Measurements from ENCODE around the gene PRPSAP1. TPM values are rescaled to one million over a fixed set of nuclear protein-coding genes. Genes with fewer than 3 reads are reported as not detected.
"Not testable (repeated sequence)": the region's sequence is repeated elsewhere in the genome, so short reads cannot be mapped to it uniquely, and the experiment has no call there.

The PRPSAP1 gene
- total and polyA plus RNA-seq, 7 donors, result 34.7 to 70.3 (median 40.7) TPM

DNA sequence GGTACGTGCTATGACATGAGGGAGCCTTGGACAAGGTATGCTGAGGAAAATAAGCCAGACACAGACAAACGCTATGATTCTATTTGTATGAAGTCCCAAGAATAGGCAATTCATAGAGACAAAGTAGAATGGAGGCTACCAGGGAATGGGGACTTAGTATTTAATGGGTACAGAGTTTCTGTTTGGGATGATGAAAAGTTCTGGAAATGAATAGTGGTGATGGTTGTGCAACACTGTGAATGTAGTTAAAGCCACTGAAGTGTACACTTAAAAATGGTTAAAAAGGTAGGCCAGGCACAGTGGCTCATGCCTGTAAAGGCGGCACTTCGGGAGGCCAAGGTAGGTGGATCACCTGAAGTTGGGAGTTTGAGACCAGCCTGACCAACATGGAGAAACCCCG is 3.3 kb downstream of the PRPSAP1 start:
- Histone ChIP-seq H3K27ac (no peak overlapping the region), H3K36me3 (peaks cover 11 to 28% (median 17%) of the 10 kb centered on the region in 4 donors), H3K4me3 (no peak overlapping the region), H3K4me1 (peaks cover 3 to 21% (median 18%) of the 10 kb centered on the region in 4 donors), H3K27me3 (no peaks in the 10 kb centered on the region), H3K9me3 (no peaks in the 10 kb centered on the region)
- intact Hi-C loops (cut with DNase I), result no loop called here
- TF ChIP-seq POLR2A (IDR thresholded peaks at IDR 0.05), result no peak
- no peak for TF ChIP-seq EP300 (IDR thresholded peaks at IDR 0.05)
- TF ChIP-seq POLR2AphosphoS5 (IDR thresholded peaks at IDR 0.05), result no peak
- TF ChIP-seq, protein P1, sequence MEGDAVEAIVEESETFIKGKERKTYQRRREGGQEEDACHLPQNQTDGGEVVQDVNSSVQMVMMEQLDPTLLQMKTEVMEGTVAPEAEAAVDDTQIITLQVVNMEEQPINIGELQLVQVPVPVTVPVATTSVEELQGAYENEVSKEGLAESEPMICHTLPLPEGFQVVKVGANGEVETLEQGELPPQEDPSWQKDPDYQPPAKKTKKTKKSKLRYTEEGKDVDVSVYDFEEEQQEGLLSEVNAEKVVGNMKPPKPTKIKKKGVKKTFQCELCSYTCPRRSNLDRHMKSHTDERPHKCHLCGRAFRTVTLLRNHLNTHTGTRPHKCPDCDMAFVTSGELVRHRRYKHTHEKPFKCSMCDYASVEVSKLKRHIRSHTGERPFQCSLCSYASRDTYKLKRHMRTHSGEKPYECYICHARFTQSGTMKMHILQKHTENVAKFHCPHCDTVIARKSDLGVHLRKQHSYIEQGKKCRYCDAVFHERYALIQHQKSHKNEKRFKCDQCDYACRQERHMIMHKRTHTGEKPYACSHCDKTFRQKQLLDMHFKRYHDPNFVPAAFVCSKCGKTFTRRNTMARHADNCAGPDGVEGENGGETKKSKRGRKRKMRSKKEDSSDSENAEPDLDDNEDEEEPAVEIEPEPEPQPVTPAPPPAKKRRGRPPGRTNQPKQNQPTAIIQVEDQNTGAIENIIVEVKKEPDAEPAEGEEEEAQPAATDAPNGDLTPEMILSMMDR (IDR thresholded peaks at IDR 0.05), result no peak
- DNase-seq, result no peak
- 97 to 98% methylated on average over 5 of the region's 5 CpGs for WGBS, 2 donors

GRCh38 chr17:76346936-76347335 is 6.8 kb downstream of the PRPSAP1 start:
- H3K4me1 ChIP-seq; intact Hi-C loops (cut with DNase I); H3K4me3 ChIP-seq; H3K27me3 ChIP-seq; DNase-seq; H3K27ac ChIP-seq; H3K9me3 ChIP-seq: not testable (repeated sequence)
- WGBS, 2 donors, result 96 to 97% methylated on average over 11 of the region's 11 CpGs
- peaks cover 11 to 61% (median 29%) of the 10 kb centered on the region in 4 donors for H3K36me3 ChIP-seq

DNA sequence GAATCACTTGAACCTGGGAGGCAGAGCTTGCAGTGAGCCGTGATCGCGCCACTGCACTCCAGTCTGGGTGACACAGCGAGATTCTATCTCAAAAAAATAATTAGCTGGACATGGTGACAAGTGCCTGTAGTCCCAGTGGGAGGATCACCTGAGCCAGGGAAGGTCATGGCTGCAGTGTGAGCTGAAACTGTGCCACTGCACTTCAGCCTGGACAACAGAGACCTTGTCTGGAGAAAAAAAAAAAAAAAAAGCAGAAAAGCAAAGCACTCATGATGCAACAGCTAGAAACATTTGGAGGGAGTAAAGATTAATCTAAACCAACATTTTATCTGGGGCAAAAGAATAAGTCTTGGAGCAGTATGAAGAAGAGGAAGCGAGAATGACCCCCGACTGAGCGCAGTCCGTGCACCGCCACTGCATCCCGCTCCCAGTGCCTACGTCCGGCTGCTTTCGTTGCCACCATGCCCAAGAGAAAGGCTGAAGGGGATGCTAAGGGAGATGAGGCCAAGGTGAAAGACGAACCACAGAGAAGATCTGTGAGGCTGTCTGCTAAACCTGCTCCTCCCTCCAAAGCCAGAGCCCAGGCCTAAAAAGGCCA is 8.2 kb downstream of the PRPSAP1 start:
- H3K4me3 ChIP-seq, result no peak overlapping the region
- H3K27me3 ChIP-seq, result no peaks in the 10 kb centered on the region
- peaks cover 11 to 71% (median 29%) of the 10 kb centered on the region in 4 donors for H3K36me3 ChIP-seq
- DNase-seq, result no peak
- no peaks in the 10 kb centered on the region for H3K9me3 ChIP-seq
- H3K4me1 ChIP-seq, result no peaks in the 10 kb centered on the region
- intact Hi-C loops (cut with DNase I), result no loop called here
- WGBS, 2 donors, result 95 to 97% methylated on average over 14 of the region's 14 CpGs
- TF ChIP-seq POLR2AphosphoS5 (IDR thresholded peaks at IDR 0.05) (no peak), EP300 (IDR thresholded peaks at IDR 0.05) (no peak), POLR2A (IDR thresholded peaks at IDR 0.05) (no peak)
- TF ChIP-seq, protein P1 (IDR thresholded peaks at IDR 0.05), result no peak
- no peak overlapping the region for H3K27ac ChIP-seq

DNA sequence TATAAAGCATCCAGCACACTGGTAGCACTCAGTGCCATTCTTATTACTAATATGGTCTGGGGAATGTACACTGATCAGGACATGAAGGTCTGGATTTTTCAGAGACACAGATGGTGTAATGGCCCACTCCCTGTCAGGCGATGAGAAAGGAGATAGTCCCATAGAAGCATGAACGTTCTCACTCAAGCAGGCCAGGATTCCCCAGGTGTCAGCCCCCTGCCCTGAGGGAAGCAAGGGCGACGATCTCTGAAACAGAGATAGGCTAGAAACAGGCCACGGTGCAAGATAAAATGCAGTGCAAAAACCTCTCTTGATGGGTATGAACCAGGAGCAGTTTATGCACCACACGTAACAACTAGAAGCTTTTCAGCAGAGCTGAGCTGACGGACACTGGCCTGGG is 10.6 kb downstream of the PRPSAP1 start:
- Histone ChIP-seq H3K4me3 (no peak overlapping the region), H3K4me1 (peaks cover 0 to 3% (median 1%) of the 10 kb centered on the region in 4 donors), H3K36me3 (peaks cover 7 to 71% (median 29%) of the 10 kb centered on the region in 4 donors), H3K27ac (no peak overlapping the region), H3K27me3 (no peaks in the 10 kb centered on the region), H3K9me3 (no peaks in the 10 kb centered on the region)
- no peak for DNase-seq
- 95 to 96% methylated on average over 7 of the region's 7 CpGs for WGBS, 2 donors
- no peak for TF ChIP-seq POLR2A (IDR thresholded peaks at IDR 0.05)
- no peak for TF ChIP-seq POLR2AphosphoS5 (IDR thresholded peaks at IDR 0.05)
- no peak for TF ChIP-seq EP300 (IDR thresholded peaks at IDR 0.05)
- TF ChIP-seq, protein P1 (IDR thresholded peaks at IDR 0.05), result no peak
- intact Hi-C loops (cut with DNase I), result no loop called here

DNA sequence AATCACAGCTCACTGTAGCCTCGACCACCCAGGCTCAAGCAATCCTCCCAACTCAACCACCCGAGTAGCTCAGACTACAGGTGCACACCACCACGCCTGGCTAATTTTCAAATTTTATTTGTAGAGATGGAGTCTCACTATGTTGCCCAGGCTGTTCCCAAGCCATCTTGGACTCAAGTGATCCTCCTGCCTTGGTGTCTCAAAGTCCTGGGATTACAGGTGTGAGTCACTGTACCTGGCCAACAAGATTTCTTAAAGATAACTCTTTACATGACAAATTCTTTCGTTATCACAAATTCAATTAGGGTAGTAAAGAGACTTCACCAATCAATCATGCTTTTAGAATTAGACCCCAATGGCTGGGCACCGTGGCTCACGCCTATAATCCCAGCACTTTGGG is 12.4 kb downstream of the PRPSAP1 start:
- Histone ChIP-seq H3K36me3 (peaks cover 0 to 53% (median 18%) of the 10 kb centered on the region in 4 donors), H3K4me3 (no peak overlapping the region), H3K4me1 (peaks cover 0 to 10% (median 3%) of the 10 kb centered on the region in 4 donors), H3K9me3 (no peaks in the 10 kb centered on the region), H3K27me3 (no peaks in the 10 kb centered on the region), H3K27ac (no peak overlapping the region)
- intact Hi-C loops (cut with DNase I), result no loop called here
- TF ChIP-seq EP300 (IDR thresholded peaks at IDR 0.05), result no peak
- no peak for TF ChIP-seq POLR2AphosphoS5 (IDR thresholded peaks at IDR 0.05)
- no peak for TF ChIP-seq POLR2A (IDR thresholded peaks at IDR 0.05)
- TF ChIP-seq, protein P1 (IDR thresholded peaks at IDR 0.05), result no peak
- DNase-seq, result peak; percentile 8
- 95 to 96% methylated on average over 6 of the region's 6 CpGs for WGBS, 2 donors

All from sigmoid colon (tissue), 7 donors.